GM19035 (cell line): ENCODE measurements around the gene TPX2.

ENCODE experiments used
- ATAC-seq: cut with Tn5 transposase; IDR thresholded peaks from one replicate; pipeline ENCODE4 v1.9.1; 2021; ENCODE audit not compliant: unreplicated experiment

The TPX2 gene

GRCh38 chr20:31738729-31739549 lies at the start of gene TPX2:
TPX2 (plus strand) TSS chr20:31739290; CDS start chr20:31757477, 18,187 bp downstream.
- peak; percentile 91 for ATAC-seq

GRCh38 chr20:31690124-31690666 lies 48.9 kb upstream of the TPX2 start:
- ATAC-seq, result no peak

- no peak for ATAC-seq
Measured at GRCh38 chr20:31691646-31692275, 47.3 kb upstream of the TPX2 start.

- ATAC-seq, result no peak
Measured at GRCh38 chr20:31693402-31693801, 45.7 kb upstream of the TPX2 start.

GRCh38 chr20:31693987-31694661 lies 45.0 kb upstream of the TPX2 start:
- ATAC-seq, result no peak

- no peak for ATAC-seq
Measured at GRCh38 chr20:31694842-31695593, 44.1 kb upstream of the TPX2 start.

GRCh38 chr20:31695849-31696804 lies 43.0 kb upstream of the TPX2 start:
- ATAC-seq, result no peak

GRCh38 chr20:31698243-31698802 lies 40.8 kb upstream of the TPX2 start:
- no peak for ATAC-seq

GRCh38 chr20:31698803-31699718 lies 40.0 kb upstream of the TPX2 start:
- peak; percentile 91 for ATAC-seq

- no peak for ATAC-seq
Measured at GRCh38 chr20:31699801-31700728, 39.0 kb upstream of the TPX2 start.

- ATAC-seq, result no peak
Measured at GRCh38 chr20:31700747-31701146, 38.3 kb upstream of the TPX2 start.

GRCh38 chr20:31701591-31701990 lies 37.5 kb upstream of the TPX2 start:
- no peak for ATAC-seq

GRCh38 chr20:31704225-31705119 lies 34.6 kb upstream of the TPX2 start:
- ATAC-seq, result no peak

- ATAC-seq, result no peak
Measured at GRCh38 chr20:31705191-31705590, 33.9 kb upstream of the TPX2 start.

GRCh38 chr20:31705598-31706597 lies 33.2 kb upstream of the TPX2 start:
- ATAC-seq, result peak; percentile 91
